C4-2B (cell line): ENCODE measurements around the gene PDZRN4.

Experiments used
- H3K27ac ChIP-seq: fragments of 450-650 bp; 2 replicates; pipeline ENCODE4 v1.5.1; 2017
- ZFX ChIP-seq: fragments of 450-650 bp; IDR thresholded peaks from 2 replicates; pipeline ENCODE4 v1.6.1; 2017
- TF ChIP-seq, protein P1 (sequence below): fragments of 450-650 bp; conservative IDR thresholded peaks from 2 replicates; pipeline ENCODE4 v1.5.1; 2017; ENCODE audit warnings: mild to moderate bottlenecking

Gene PDZRN4

DNA sequence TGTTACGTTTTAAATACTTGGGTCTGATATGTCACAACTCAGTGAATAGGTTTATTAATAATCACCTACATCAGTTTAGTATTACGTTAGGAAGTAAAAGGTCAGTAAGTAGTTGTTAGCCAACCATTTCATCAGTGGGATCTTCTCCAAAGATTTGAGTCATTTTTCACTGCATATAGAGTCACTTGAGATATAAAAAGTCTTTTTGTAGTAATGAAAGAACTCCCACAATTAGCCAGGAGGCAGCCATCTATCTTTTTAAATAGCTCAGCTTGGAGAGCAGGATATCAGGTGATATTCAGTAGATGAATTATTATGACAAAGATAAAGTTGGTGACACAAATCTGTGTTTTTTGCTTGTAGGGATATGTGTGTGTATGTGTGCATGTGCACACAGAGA, 309.3 kb downstream of the PDZRN4 start:
- H3K27ac ChIP-seq, result no peak overlapping the region
- TF ChIP-seq, protein P1, sequence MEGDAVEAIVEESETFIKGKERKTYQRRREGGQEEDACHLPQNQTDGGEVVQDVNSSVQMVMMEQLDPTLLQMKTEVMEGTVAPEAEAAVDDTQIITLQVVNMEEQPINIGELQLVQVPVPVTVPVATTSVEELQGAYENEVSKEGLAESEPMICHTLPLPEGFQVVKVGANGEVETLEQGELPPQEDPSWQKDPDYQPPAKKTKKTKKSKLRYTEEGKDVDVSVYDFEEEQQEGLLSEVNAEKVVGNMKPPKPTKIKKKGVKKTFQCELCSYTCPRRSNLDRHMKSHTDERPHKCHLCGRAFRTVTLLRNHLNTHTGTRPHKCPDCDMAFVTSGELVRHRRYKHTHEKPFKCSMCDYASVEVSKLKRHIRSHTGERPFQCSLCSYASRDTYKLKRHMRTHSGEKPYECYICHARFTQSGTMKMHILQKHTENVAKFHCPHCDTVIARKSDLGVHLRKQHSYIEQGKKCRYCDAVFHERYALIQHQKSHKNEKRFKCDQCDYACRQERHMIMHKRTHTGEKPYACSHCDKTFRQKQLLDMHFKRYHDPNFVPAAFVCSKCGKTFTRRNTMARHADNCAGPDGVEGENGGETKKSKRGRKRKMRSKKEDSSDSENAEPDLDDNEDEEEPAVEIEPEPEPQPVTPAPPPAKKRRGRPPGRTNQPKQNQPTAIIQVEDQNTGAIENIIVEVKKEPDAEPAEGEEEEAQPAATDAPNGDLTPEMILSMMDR, result no peak
- no peak for TF ChIP-seq ZFX

- TF ChIP-seq, protein P1, result no peak
- no peak for TF ChIP-seq ZFX
- H3K27ac ChIP-seq, result no peak overlapping the region
These were observed 316.9 kb downstream of the PDZRN4 start for GRCh38 chr12:41504976-41505375.

GRCh38 chr12:41507286-41507685, 319.2 kb downstream of the PDZRN4 start:
- H3K27ac ChIP-seq, result no peak overlapping the region
- TF ChIP-seq, protein P1, result no peak
- TF ChIP-seq ZFX, result no peak

- H3K27ac ChIP-seq, result no peak overlapping the region
- no peak for TF ChIP-seq ZFX
- TF ChIP-seq, protein P1, result no peak
These were observed 321.3 kb downstream of the PDZRN4 start for GRCh38 chr12:41509271-41510055.

GRCh38 chr12:41510470-41510869, 322.4 kb downstream of the PDZRN4 start:
- no peak overlapping the region for H3K27ac ChIP-seq
- TF ChIP-seq ZFX, result no peak
- TF ChIP-seq, protein P1, result no peak

DNA sequence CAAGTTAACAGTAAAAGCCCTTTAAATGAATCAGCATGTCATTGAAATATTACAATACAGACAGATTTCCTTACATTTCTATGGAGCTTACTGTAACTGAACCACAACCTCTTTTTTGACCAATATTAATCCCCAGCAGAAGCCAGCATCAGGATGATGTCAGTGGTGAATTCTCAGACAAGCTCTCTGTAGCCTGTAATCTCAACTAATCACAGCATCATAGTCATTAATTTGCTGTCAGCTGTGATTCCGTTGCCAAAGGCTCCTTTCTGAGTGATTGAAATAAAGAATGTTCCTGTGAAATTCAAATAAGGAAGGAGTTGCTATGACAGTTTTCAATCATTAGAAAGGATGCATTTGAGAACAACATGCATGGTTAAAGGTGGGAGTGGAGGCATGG, 323.1 kb downstream of the PDZRN4 start:
- TF ChIP-seq, protein P1, result no peak
- H3K27ac ChIP-seq, result peak overlapping the region; percentile 65; the same call in 1 of the 2 replicates

DNA sequence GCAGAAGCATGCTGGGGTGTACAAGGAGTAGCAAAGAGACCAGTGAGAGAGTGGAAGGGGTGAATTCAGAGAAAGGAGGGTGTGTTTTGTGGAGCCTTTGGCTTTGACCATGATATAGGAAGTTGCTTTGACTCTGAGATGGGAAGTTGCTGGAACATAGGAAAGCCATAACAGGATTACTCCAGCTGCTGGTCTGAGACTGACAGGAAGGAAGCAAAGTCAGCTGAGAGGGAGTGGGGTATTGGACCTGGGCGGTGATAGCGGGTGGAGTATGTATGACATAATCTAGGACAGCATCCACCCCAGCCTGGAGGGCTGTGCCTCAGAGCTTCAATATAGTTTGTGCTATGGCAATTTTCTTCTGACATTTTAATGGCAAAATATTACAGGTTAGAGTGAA, 324.4 kb downstream of the PDZRN4 start:
- TF ChIP-seq ZFX, result no peak
- TF ChIP-seq, protein P1, result no peak
- H3K27ac ChIP-seq, result peak overlapping the region; percentile 33; the same call in 1 of the 2 replicates
